ENCODE measurements around the gene HSPB2. TPM values are rescaled to one million over a fixed set of nuclear protein-coding genes. Genes with fewer than 3 reads are reported as not detected.

Gene HSPB2, protein sequence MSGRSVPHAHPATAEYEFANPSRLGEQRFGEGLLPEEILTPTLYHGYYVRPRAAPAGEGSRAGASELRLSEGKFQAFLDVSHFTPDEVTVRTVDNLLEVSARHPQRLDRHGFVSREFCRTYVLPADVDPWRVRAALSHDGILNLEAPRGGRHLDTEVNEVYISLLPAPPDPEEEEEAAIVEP
- 1.5 and 3.3 TPM in 2 replicates for total RNA-seq (ENCODE audit: low replicate concordance)

DNA sequence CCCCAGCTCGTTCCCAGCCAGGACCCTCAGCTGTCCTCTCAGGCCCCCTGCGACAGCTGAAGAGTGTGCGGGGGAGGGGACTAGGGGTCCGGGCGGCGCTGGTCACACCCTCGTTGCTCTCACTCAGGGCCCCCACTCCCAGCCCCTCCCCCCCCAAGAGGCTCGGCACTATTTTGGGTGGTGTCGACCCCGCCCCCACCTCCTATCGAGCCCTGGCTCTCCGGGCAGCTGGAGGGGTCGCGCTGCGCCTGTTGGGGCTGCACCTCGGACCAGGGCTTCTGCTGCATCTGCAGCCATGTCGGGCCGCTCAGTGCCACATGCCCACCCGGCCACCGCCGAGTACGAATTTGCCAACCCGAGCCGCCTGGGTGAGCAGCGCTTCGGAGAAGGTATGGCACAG, at the start of gene HSPB2:
Gene HSPB2 (plus strand): TSS at position 200 of the 400 bp plus-strand sequence. CDS start 96 bp downstream, at position 296.
- peak within 1 kb of the TSS; percentile 55 for H3K4me3 ChIP-seq (ENCODE audit: low read depth, low read length)
- TF ChIP-seq, protein P1, sequence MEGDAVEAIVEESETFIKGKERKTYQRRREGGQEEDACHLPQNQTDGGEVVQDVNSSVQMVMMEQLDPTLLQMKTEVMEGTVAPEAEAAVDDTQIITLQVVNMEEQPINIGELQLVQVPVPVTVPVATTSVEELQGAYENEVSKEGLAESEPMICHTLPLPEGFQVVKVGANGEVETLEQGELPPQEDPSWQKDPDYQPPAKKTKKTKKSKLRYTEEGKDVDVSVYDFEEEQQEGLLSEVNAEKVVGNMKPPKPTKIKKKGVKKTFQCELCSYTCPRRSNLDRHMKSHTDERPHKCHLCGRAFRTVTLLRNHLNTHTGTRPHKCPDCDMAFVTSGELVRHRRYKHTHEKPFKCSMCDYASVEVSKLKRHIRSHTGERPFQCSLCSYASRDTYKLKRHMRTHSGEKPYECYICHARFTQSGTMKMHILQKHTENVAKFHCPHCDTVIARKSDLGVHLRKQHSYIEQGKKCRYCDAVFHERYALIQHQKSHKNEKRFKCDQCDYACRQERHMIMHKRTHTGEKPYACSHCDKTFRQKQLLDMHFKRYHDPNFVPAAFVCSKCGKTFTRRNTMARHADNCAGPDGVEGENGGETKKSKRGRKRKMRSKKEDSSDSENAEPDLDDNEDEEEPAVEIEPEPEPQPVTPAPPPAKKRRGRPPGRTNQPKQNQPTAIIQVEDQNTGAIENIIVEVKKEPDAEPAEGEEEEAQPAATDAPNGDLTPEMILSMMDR (IDR thresholded peaks at IDR 0.05; ENCODE audit: insufficient read depth, low read length), result no peak
- no peak for DNase-seq (ENCODE audit: low read depth)

DNA sequence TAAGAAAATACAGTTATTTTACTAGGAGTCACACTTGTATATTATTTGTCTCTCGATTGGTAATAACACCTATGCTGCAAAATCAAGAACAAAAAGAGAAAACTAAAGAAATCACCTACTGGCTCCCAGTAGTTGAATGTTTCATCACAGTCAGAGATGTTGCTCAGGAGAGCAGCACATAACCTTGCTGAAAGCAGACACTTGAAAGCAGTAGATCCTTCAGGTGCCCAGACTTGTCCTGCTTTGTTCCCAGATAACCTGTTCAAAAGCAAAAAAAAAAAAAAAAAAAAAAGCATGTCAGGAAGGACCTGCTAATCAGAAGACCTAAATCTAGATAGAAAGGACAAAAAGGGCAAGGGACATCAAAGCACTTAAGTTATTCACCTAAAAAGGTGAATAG, 42.4 kb upstream of the HSPB2 start:
- no peak overlapping the region for H3K4me3 ChIP-seq (ENCODE audit: low read depth, low read length)
- TF ChIP-seq, protein P1 (IDR thresholded peaks at IDR 0.05; ENCODE audit: insufficient read depth, low read length), result no peak
- DNase-seq (ENCODE audit: low read depth), result no peak

DNA sequence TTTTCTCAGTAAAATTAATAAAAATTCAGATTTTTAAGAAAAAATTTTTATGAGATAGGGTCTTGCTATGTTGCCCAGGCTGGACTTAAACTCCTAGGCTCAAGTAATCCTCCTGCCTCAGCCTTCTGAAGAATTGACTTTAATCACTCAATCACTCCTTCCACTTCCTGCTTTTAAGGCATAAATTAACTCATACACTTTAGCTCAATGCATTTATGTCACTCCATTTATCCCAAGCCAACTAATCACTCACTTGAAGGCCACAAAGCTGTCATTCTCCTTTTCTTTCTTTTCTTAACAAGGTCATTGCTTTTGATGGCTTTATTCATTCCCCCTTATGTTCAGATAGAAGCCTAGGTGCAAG, 42.0 kb upstream of the HSPB2 start:
- no peak for DNase-seq (ENCODE audit: low read depth)
- H3K4me3 ChIP-seq (ENCODE audit: low read depth, low read length), result peak overlapping the region; percentile 89
- TF ChIP-seq, protein P1 (IDR thresholded peaks at IDR 0.05; ENCODE audit: insufficient read depth, low read length), result no peak

DNA sequence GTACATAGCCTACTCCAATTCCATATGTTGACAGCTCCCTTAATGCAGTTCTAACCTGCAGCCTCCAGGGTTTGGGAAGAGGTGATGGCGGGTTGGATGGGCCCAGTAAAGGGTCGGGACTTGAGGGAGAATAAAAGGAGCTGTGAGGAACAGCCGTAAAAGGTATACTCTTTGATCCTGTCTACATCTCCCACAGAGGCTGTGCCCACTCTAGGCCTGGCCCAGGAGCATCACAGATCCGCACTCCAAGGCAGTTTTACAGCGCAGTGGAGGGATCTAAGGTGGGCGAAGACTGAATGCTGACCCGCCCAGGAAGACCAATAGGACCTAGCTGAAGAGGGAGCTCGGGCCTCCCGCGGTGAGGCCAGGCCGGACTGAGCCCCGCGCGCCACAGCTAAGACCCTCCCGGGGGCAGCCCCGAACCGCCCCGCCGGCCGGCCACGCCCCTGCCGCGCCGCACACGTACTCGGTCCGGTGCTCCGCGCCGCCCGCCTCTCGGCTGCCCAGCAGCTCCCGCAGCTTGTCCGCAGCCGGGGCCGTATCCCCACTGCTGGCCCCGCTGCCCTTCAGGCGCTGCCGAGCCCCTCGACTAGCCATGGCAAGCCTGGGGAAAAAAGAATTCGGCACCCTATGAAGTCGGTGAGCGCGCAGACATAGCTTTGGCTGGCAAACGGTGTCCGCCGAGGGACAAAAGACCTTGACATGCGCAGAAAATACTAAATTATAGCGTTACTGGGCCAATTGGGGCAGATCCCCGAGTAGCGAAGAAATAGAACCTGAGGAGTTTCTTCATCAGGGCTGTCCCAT, 41.4 kb upstream of the HSPB2 start, which contains the start of gene ALG9:
Gene ALG9 (minus strand): TSS at position 696 of the 807 bp plus-strand sequence. CDS start 99 bp downstream, at position 597.
- peak within 1 kb of the TSS; percentile 89 for H3K4me3 ChIP-seq (ENCODE audit: low read depth, low read length)
- peak; percentile 90 for DNase-seq (ENCODE audit: low read depth)
- TF ChIP-seq, protein P1 (IDR thresholded peaks at IDR 0.05; ENCODE audit: insufficient read depth, low read length), result peak; percentile 61

DNA sequence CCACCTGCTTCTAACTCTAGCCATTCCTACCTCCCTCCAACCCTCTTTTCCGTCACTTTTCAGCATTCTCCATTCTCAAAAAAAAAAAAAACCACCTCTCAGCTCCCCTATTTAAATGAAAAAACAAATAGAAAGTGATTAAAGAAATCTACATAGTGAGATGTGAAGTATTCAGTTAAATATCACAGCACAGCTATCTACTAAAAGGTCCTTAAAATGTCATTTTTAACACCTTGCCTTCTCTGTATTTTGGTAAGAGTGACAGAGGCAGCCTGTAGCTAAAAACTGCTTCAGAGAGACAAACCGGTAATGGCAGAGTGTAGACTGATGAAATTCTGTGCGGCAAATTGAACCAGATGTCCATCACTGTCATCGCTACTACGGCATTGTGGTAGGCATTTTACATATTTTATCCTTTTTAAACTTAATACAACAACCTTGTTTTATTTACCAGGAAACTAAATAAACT, 40.8 kb upstream of the HSPB2 start:
- peak overlapping the region; percentile 89 for H3K4me3 ChIP-seq (ENCODE audit: low read depth, low read length)
- DNase-seq (ENCODE audit: low read depth), result no peak
- TF ChIP-seq, protein P1 (IDR thresholded peaks at IDR 0.05; ENCODE audit: insufficient read depth, low read length), result no peak

DNA sequence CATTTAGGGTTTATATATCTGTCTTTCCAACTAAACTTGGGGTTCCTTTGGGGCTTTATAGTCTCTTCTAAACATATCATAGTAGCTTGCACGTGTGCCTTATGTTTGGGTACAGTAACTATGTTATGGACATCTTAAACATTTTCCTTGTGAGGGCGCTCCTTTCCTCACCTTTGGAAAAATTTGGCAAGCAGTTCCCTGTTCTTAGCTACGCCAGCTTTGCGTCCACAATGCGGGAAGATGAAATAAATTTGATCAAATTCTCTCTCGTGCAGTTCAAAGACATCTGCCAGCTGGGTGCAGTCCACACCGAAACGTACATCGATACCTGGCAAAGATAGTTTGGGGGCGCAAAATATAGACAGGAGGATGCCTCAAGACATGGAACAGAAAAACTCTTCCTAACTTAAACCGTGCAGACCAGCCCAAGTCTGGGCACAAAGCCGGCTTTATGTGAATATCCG, 34.1 kb upstream of the HSPB2 start:
- H3K4me3 ChIP-seq (ENCODE audit: low read depth, low read length), result peak overlapping the region; percentile 78
- DNase-seq (ENCODE audit: low read depth), result peak; percentile 40
- TF ChIP-seq, protein P1 (IDR thresholded peaks at IDR 0.05; ENCODE audit: insufficient read depth, low read length), result no peak
